Activated CD4-positive, alpha-beta T cell treated with anti-CD3 and anti-CD28 coated beads, Interleukin-2, Interleukin-6, amounts not matched to agents 100 ng/mL and 50 ng/mL, durations not matched to agents 16 hours and 8 hours (primary cell): ENCODE results near the gene PDE4D.

Source experiments
- DNase-seq: peaks from one replicate; pipeline ENCODE4 v3.0.0-alpha.2; 2020

The PDE4D gene

DNA sequence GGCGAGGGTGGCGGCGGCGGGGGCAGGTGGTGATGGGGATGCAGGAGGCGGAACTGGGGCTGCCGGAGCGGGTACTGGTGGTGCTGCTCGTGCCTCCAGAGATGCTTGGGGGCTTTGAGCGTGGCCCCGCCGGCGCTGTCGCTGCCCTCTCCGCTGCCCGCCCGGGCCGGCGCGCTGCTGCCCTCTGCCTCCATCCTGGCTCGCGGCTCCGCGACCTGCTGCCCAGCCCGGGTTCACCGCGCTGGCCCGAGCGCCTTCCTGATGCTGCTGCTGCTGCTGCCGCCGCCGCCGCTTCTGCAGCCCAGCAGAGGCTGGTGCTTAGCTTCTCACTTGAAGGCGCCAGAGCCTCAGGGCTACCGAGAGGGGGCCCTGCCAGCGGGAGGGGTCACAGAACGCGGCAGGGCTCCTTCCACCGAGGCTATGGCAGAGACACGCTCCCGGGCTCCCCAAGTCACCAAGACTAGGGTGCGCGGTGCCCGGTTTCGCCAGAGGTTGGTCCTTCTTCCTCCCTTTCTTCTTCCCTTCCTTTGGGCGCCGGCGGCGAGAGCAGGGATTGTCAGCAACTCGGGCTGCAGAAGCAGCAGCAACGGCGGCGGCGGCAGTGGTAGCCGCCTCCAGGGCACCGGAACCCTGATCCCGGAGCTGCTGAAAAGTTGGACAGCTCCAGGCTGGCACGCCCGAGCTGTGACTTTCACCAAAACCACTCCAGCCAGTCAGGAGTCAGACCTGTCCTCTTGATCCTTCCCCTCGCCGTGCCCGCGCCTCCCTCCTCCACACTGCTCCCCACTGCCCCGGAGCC is at the start of gene PDE4D:
PDE4D (minus strand) TSS at position 298 of the 799 bp plus-strand sequence.
- DNase-seq = peak; percentile 14

DNA sequence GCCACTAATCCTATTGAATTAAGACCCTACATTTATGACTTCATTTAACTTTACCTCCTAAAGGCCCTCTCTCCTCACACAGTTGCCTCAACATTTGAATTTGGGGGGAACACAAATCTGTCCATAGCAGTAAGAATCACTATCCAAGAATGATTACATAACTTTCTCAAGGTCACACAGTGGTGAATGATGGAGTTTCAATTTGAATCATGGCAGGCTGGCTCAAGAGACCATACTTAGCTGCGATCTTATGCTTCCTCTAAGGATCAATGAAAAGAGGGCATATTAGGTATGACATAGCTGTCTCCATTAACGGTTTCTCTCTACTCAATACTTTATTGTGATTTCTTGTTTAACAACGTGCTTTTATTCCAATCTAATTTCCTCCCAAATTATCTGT is 44.1 kb upstream of the PDE4D start:
- DNase-seq = no peak

DNA sequence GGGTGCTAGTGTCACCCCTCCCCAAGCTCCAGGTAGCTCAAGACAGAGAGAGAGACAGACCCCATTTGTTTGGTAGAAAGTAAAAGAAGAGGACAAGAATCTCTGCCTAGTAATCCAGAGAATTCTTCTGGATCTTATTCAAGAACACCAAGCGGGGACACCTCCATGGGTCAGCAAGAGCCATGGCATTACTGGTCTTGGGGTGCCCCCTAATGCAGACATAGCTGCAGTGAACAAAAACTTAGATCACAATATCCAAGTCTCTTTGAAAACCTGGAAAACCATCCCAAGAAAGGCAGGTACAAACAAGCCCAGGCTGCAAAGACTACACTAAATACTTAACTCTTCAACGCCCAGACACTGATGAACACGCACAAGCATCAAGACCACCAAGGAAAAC is 29.9 kb upstream of the PDE4D start:
- DNase-seq = no peak

DNA sequence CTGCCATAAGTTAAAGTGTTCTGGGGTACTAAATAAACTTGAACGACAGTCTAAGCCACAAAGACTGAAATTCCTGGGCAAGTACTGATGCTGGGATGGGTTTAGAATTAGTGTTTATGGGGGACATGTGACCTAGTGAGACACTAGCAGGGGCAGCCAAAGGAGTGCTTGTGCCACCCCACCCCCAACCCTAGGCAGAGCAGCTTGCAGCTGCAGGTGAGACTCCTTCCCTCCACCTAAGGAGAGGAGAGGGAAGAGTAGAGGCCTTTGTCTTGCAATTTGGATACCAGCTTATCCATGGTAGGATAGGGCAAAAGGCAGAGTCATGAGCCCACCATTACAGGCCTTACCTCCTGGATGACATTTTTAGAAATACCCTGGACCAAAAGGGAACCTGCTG is 28.7 kb upstream of the PDE4D start:
- no peak for DNase-seq

DNA sequence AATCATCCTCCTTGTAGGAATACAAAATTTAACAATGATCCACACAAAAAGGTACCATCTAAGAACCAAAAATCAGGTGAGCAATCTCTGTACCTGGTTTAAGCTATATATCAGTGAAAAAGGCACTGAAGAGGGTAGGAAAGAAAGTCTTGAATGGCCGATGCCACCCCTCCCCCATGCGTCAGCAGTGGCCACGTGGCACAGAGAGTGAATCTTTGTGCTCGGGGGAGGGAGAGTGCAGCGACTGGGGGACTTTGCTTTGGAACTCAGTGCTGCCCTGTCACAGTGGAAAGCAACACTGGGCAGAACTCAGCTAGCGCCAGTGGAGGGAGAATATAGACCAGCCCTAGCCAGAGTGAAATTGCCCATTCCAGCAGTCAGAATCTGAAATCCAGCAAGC is 28.3 kb upstream of the PDE4D start:
- no peak for DNase-seq

DNA sequence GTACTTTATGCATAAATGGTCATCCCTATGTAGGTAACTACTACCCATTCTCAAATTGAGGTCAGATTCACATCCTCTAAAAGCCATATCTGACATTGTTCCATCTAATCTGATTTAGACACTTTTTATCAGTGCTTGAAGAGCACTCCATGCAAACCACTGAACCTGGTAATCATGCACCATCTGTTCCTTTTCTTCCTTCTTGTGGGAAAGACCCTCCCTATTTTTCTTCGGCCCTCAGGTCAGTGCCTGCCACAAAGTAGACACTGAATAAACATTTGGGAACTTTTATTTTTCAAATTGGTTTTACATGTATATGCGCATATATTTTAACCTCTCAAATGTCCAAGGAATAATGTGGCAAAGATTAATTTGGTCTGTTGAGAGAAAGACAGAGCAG is 26.0 kb upstream of the PDE4D start:
- DNase-seq = no peak

DNA sequence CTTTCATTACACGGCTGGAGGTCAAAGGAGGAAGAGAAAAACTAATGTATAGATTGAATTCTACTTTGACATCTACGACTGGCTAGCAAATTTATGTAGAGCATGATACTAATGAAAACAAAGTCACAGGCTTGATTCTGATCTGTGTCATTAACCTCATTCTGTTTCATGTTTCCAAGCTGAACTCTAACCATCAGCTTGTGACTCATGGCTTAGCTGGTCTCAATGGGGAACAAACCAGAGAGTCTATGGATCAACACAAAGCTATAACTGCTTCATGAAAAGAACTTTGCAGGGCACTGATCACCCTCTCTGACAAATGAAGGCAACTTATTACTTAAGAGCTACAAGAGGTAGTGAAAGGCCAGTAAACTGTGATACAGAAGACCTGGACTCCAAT is 23.6 kb upstream of the PDE4D start:
- no peak for DNase-seq

DNA sequence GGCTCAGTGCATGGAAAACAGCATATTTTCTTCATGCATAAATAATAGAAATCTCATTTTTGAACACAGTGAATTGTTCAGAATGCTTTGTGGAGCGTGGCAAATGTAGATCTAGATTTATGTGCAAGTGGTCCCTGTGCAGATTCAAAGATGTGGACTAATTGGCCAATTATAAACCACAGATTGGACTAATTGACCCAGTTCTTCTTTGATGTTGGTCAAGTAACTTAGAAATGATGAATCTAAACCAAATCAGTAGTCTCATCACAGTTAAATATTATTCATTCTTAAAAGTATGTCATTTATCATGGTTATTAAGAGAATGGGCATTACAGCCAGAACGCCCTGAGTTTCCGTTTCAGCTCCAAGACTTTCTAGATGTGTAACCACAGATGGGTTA is 11.7 kb upstream of the PDE4D start:
- DNase-seq = no peak

DNA sequence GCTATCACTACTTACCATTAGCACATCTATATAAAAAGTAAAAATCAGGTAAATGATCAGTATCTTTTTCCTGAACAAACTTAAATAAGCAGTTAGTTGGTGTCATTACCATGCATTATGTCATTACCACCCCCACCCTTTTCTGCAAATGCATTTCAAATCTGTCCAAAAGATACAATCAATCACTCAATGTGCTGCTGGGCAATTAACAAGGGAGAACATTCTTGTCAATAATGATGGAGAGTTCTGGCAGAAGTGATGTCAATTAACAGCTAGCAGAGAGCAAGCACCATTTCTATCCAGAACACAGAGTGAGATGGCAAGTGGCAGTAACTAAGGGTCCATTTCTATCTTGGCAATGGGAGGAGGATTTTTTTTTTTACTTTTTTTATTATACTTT is 3.5 kb upstream of the PDE4D start:
- DNase-seq = no peak

DNA sequence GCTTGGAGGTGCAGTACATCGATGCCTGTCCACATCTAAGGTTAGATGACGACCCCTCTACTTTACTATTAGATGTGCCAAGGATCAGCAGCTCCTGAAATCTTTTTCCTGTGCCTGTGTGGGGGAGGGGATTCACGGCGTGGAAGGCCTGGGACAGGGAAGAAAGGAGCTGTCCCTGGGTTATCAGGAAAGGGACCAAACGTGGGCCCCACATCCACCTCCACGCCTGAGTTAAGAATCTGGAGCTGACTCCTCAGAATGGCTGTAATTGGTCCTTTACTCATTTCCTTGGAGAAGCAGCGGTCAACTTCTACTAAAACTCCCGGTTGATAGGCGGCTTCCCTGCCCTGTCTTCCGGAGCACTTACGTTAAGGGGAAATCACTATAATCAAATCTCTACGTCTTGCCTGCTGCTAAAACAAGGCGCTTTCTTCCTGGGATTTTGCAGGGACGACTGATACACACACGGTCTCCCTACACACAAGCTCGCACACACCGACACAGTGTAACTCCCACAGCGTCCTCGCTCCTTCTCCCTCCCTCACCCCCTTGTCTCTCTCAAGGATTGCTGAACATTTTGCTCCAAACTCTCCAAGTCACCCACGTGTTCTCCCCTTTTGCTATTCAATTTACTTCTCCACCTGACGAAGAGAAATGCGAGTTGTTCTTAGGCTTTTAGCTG is 1.4 kb downstream of the PDE4D start:
- DNase-seq = no peak

DNA sequence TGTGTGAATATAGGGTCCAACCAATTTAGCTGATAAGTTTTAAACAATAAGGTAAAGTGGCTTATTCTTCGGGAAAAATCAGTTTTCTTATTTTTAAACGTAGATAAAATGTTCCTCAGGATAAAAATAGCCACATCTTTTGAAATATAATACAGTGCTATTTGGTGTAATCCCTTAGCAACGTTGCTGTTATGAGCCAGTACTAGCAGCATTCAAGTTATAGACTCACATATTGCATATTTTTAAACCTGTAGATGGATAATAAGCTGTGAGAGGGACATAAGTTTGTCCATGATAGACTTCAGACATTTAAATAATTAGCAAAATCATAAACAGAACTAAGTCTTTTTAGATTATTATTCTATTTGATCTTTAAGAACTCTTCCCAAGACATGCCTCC is 6.3 kb downstream of the PDE4D start:
- no peak for DNase-seq

DNA sequence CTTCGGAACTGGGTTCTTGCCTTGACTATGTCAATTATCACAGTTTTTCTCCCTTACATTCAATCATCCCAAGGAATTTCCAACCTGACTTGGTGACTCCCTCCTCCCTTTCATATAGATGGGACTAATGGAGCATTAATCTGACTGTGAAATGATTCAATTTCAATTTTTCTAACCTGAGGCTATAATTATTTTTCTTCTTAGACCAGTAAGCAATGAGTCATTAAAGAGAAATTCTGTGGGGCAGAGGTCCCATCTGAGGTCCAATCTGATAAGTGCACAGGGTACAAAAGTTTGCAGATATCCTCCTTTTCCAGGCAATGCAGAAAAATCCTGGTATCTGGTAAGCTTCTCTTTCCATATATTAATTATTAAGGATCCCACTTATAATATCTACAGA is 18.9 kb downstream of the PDE4D start:
- DNase-seq = no peak

DNA sequence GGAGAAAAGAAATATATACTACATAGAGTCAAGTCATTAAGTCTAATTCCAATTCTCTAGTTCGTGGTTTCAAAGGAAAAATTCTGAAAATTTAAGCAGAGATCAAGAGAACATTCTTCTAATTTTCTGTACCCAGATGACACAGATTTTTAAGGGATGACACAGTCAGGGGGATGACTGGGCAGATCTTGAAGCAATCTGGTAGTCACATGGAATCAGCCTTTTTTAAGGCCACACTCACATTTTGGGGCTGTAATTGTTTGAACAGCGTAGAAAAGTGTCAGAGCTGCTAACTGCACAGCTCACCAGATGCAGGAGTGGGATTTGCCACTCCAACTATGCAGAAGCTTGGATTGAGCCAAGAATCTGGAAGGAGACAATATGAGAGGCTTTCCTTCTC is 20.4 kb downstream of the PDE4D start:
- DNase-seq = no peak

DNA sequence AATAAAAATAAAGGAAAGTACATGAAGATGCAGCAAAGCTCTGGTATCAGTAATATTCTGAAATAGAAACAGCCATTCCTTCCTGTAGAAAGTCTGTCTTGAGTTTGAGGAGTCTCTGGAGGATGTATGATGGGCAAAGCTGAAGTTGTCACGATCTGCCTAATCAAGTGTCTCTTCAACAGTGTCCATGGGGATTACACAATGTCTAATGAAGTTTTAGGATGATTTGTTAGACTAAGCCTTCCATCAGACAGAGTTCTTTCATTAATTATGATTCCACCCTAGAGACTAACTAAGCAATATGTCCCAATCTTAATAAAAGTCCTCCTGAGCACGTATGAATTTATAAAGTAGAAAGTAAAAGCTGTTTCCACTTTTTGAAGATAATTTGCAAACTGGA is 26.9 kb downstream of the PDE4D start:
- no peak for DNase-seq

DNA sequence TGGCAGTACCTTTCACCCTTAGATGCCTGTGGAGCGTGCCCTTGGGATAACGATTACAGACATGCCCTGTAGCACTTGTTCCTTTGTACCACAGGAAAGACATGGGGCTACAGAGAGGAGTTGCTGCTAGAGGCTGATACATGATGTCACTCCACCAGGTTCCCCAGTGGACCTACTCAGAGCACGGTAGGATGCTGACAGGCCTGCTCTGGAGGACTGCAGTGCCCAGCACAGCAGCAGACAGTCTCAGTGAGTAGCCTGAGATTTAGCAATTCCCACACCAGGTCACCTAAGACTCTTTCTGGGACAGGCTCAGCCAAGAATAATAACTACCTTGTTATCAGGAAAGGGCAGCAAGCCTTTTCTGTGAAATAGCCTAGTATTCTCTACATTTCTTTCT is 28.8 kb downstream of the PDE4D start:
- no peak for DNase-seq

DNA sequence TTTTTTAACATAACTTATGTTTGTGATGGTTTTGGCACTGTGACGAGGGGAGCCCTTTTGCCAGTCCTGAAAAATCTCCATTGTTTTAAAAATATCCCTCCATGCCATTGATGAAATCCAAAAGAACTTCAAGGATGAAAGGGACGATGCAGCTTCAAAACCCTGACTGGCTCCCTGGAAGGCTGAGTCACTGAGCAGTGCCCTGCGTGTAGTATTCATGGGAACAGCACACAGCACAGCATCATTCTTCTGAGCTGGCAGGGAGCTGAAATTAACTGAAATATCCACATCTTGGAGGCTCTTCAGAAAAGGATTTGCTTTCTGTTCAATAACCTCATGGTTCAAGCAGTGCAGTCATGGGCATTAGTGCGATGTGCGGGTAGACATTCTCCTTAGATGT is 29.7 kb downstream of the PDE4D start:
- no peak for DNase-seq

DNA sequence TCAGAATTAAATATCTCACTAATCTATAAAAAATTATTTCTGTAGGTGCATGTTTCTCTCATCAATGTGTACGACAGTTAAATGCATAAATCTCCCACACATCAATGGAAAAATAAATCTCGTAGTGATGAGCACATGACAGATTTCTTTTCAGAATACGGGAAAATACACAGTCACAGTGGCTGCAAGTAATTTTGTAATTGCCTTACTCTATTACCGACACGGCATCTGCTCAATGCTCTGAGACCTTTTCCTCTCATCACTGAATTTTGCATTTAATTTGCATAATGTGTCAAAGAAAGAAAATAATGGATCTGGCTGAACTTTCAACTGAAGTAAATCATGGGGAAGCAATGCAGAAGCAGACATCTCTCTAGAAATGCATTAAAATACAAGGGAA is 37.2 kb downstream of the PDE4D start:
- no peak for DNase-seq

DNA sequence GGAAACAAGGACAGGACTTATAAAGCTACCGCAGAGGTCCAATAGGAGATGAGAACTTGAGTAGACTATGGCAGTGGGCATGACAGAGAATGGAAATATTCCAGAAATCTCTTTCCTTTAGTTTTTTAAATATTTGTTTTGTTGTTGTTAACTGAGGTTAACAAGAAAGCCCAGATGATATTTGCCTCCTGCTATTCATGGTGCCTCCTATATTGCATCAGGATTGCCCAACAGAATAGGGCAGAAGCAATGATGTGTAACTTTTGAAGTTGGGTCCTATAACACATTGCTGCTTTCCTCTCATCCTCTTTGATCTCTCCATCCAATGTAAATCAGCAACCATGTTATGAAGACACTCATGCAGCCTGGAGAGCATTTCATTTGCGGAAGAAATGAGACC is 42.8 kb downstream of the PDE4D start:
- DNase-seq = no peak

DNA sequence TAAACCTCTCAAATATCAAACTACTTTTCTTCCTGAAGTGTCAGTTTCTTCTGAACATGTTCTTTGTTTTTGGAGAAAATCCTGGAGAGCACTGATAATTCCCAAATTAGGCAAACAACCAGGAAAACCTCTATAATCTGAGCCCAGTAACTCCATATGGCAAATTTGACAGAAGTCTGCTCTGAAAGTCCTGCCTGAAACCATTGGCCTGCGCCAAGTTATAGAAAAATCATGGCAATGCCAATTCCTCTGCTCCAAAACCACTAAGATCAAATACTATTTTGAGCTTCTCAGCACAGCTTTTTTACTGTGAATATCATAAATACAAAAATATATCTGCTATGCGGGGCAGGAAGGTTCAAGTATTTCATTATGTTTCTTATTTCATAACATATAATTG is 45.9 kb downstream of the PDE4D start:
- DNase-seq = no peak

DNA sequence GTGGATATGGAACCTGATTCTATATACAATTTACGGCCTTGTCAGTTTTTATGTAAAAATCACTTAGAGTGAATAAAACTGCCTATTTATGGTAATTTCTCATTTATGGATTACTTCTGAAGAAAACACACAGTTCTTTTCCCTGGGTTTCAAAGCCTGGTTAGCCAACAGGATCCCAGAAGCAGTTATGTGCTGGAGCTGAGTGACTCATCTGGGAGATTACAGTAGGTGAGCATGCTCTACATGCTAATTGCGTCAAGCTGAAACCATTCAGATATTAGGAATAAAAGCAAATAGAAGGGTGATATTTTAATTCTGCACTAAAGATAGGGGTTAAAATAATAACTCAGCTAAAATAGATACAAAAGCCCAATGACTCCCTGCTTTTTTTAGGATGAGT is 47.8 kb downstream of the PDE4D start:
- no peak for DNase-seq

DNA sequence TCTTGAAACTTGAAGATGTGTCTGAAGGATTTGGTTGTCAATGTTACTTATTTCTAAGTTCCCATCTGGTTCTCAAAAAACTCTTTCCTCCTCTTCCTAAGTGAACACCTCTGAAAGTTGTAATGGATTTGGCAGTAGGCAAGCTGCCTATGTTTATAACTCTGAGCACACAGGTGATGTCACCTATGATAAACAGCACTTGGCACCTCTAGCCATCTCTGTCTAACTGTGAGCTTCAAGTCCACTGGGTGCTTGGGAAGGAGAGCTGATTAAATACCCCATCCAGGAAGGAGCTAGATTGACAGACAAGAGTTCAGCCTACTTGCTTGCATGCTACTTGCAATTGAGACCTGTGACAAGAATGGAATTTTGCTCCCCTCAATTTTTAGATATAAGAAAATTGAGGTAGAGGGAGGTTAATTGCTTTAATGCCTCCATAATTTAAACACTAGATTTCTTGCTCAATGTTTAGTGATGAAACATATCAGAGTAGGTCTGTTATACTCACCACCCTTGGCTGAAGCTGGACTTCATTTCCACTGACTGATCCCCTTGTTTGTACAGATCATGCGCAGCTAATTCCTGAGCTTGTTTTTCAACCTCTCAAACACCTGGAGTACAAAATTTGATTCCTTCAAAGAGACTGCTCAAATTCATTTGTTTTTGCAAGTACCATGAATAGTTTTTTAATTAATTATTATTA is 49.9 kb downstream of the PDE4D start:
- no peak for DNase-seq

DNA sequence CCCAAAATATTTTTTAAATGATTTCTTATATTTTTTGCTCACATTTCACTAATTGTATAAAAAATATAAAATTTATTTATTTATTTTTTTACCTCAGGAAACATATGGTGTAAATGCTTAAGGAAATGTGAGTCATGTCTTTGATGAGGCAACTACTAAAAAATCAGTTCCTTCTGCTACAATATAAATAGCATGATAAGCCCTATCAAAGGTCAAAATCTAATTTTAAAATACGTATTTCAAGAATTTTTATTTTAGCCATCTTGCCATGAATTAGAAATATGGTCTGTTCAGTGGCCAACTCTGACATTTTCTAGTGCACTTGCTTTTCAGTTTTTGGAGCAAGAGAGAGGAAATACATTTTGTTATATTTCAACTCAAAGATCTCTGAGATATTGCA is 50.5 kb downstream of the PDE4D start:
- DNase-seq = no peak

DNA sequence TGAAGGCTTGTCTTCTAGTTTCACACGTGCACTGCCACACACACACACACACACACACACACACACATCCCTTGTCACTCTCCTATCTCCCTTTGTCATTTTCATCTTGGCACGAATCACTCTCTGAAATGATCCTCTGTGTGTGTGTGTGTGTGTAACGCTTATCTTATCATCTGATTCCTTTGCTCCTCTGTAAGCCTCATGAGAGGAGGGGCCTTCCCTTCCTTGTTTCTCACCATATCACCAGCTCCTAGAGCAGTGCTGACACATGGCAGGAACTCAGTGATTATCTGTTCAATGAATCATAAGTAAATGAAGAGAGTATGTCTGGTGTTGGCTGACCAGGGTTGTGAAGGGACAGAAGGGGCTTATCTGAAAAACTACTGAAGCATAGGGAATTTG is 53.3 kb downstream of the PDE4D start:
- no peak for DNase-seq

DNA sequence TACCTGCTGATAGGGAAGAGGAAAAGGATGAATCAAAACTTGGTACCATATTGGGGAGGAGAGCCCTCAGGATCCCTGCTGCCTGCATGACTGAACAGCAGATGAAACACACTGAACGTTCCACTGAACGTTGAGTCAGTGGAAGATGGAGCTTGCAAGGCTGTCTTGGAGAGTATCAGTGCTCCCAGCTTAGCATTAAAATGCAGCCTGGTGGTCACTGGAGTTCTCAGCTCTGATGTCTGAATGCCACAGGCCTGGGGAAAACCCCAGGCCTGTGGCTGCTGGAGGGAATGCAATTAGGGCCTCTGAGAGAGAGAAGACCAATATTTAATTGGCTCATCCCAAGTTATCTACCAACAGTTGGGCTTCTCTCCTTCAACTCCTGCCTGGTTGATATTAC is 54.5 kb downstream of the PDE4D start:
- no peak for DNase-seq
